Head of caudate nucleus (tissue), 42 donors: ENCODE data around the gene EGFL7.
A peak's percentile ranks its signal among the peaks of the same experiment; 100 is the strongest.

ENCODE experiments used
- DNase-seq, 42 donors: peaks; one replicate each; pipeline versions ENCODE4 v3.0.0 to v3.0.0-alpha.2; 2020 to 2021; ENCODE audit warnings: mixed read lengths in 7 of 42
- intact Hi-C: fragments of 100-400 bp; cut with DNase I; formaldehyde crosslinking; loops from one replicate; pipeline ENCODE4 v1.15.0; 2022

EGFL7 gene

GRCh38 chr9:136720898-136721338 is 58.2 kb downstream of the EGFL7 start:
- intact Hi-C loops = no loop called here
- DNase-seq = no peak

GRCh38 chr9:136721339-136722092 is 58.8 kb downstream of the EGFL7 start:
- intact Hi-C loops = no loop called here
- DNase-seq = peak in 6 of 42 donors; percentile 12 to 64 (median 41)
